ENCODE data around the gene RASD1. TPM values are rescaled to one million over a fixed set of nuclear protein-coding genes. Genes with fewer than 3 reads are reported as not detected.

RASD1 gene
- total and polyA plus RNA-seq, 10 donors: 2.9 to 52.3 (median 10.2) TPM

DNA sequence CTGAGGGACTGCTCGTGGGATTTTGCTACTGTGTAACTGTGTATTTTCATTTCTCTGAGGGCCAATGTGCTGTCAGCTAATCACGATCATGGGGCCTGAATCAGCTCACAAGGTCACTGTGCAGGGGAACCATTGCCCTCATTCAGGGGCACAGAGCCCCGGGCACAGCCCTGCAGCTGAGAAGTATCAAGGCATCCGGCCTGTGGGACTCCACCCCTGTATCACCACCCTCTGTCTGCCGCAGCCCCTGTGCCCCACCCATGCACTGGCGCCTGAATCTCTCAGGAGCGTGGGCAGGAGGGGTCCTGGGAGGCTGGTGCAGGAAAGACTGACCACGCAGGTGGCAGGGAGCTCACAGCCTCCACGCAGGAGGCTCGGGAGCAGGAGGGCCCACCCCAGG lies 43.4 kb upstream of the RASD1 start:
- H3K4me3 ChIP-seq: no peak overlapping the region
- no peak for DNase-seq
- H3K27me3 ChIP-seq (replicated peaks in 1 of 7): no peaks in the 10 kb centered on the region
- intact Hi-C loops (cut with DNase I; ENCODE audit: low total_unique reads): no loop called here
- no peaks in the 10 kb centered on the region for H3K4me1 ChIP-seq
- no peak for TF ChIP-seq POLR2AphosphoS5 (IDR thresholded peaks at IDR 0.05)
- TF ChIP-seq POLR2A (IDR thresholded peaks at IDR 0.05): no peak
- no peak for TF ChIP-seq CTCF (IDR thresholded peaks at IDR 0.05 in 8 of 11, conservative IDR thresholded peaks at IDR 0.05 in 3 of 11)
- no peak overlapping the region for H3K27ac ChIP-seq
- no peaks in the 10 kb centered on the region for H3K9me3 ChIP-seq
- no peaks in the 10 kb centered on the region for H3K36me3 ChIP-seq
- 66 to 89% (median 79%) methylated on average over 10 of the region's 10 CpGs for WGBS, 5 donors

- Histone ChIP-seq H3K9me3 (no peaks in the 10 kb centered on the region), H3K4me1 (no peaks in the 10 kb centered on the region), H3K27me3 (replicated peaks in 1 of 7) (no peaks in the 10 kb centered on the region), H3K4me3 (no peak overlapping the region), H3K36me3 (no peaks in the 10 kb centered on the region), H3K27ac (no peak overlapping the region)
- intact Hi-C loops (cut with DNase I; ENCODE audit: low total_unique reads): no loop called here
- WGBS, 5 donors: 88 to 93% (median 91%) methylated on average over 10 of the region's 10 CpGs
- TF ChIP-seq POLR2AphosphoS5 (IDR thresholded peaks at IDR 0.05): no peak
- TF ChIP-seq POLR2A (IDR thresholded peaks at IDR 0.05): no peak
- no peak for TF ChIP-seq CTCF (IDR thresholded peaks at IDR 0.05 in 8 of 11, conservative IDR thresholded peaks at IDR 0.05 in 3 of 11)
- no peak for DNase-seq
Observed at GRCh38 chr17:17538417-17539391, 42.5 kb upstream of the RASD1 start.

DNA sequence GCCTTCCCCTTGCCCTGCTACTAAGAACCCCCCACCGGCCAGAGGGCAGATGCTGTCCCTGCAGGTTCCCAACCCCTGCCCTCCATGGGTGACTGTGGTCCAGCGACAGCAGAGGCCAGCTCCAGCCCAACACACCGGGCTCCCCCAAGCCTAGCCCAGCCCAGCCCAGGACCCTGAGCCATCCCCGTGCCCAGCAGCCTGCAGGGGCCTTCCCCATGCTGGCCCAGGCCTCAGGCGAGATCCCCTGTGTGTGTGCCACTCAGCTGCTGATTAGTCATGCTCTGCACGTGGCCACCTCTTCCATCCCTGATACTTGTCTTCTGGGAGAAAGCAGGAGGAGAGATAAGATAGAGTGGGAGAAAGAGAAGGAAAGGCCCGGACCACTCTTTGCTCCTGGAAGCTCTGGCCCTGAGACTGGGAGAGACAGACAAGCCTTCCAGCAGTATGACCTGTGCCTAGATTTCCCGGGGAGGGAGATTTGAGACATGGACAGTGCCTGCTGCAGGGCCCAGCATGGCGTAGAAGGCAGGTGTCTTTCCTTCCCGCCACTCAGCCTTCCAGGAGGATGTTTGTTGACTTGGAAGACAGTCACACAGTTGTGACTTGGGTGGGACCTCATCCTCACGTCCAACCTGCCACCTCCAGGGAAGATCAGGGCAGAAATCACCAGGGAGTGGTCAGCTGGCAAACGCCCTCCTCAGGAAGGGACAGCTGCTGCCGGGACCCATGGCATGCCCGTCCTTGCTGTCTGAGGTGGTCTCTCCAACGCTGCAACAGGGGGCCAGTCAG lies 41.3 kb upstream of the RASD1 start:
- Histone ChIP-seq H3K9me3 (no peaks in the 10 kb centered on the region), H3K27me3 (replicated peaks in 1 of 7) (no peaks in the 10 kb centered on the region), H3K27ac (no peak overlapping the region), H3K36me3 (no peaks in the 10 kb centered on the region), H3K4me3 (no peak overlapping the region), H3K4me1 (no peaks in the 10 kb centered on the region)
- WGBS, 5 donors: 86 to 98% (median 92%) methylated on average over 9 to 15 of the region's 15 CpGs
- no peak for DNase-seq
- intact Hi-C loops (cut with DNase I; ENCODE audit: low total_unique reads): no loop called here
- no peak for TF ChIP-seq CTCF (IDR thresholded peaks at IDR 0.05 in 8 of 11, conservative IDR thresholded peaks at IDR 0.05 in 3 of 11)
- TF ChIP-seq POLR2A (IDR thresholded peaks at IDR 0.05): no peak
- no peak for TF ChIP-seq POLR2AphosphoS5 (IDR thresholded peaks at IDR 0.05)

DNA sequence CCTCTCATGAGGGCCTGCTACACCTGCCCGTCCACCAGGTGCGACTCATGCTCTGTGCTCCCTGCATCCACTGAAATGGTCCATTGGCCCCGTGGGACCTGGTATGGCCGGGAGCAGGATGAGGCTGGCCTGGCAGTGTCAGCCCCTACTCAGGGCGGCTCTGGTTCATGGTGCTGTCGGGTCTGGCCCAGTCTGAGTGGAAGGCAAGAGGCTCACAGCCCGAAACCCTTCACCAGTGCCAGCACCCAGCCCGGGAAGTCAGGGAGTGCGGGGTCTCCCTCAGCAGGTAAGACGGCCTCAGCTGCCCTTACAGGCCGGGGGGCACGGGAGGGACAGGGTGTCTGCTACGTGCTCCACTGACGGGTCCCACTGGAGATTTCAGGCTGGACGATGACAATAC lies 40.5 kb upstream of the RASD1 start:
- no peaks in the 10 kb centered on the region for H3K4me1 ChIP-seq
- H3K9me3 ChIP-seq: no peaks in the 10 kb centered on the region
- H3K36me3 ChIP-seq: no peaks in the 10 kb centered on the region
- H3K27me3 ChIP-seq (replicated peaks in 1 of 7): no peaks in the 10 kb centered on the region
- no peak for TF ChIP-seq POLR2AphosphoS5 (IDR thresholded peaks at IDR 0.05)
- no peak for TF ChIP-seq POLR2A (IDR thresholded peaks at IDR 0.05)
- no peak for TF ChIP-seq CTCF (IDR thresholded peaks at IDR 0.05 in 8 of 11, conservative IDR thresholded peaks at IDR 0.05 in 3 of 11)
- WGBS, 5 donors: 93 to 96% (median 96%) methylated on average over 9 to 15 of the region's 15 CpGs
- no peak overlapping the region for H3K27ac ChIP-seq
- no peak overlapping the region for H3K4me3 ChIP-seq
- intact Hi-C loops (cut with DNase I; ENCODE audit: low total_unique reads): no loop called here
- no peak for DNase-seq

Data from spleen (tissue), 11 donors.